ENCODE results near the gene ITGB7.

GRCh38 chr12:53161119-53161911 lies 45.7 kb downstream of the ITGB7 start:
- TF ChIP-seq TAF1 (IDR thresholded peaks at IDR 0.05; ENCODE audit: borderline replicate concordance, insufficient read depth, low read length) (no peak), POLR2AphosphoS5 (IDR thresholded peaks at IDR 0.05; ENCODE audit: low read depth, low read length) (no peak), SIN3A (IDR thresholded peaks at IDR 0.05; ENCODE audit: borderline replicate concordance, insufficient read depth, low read length) (no peak), REST (IDR thresholded peaks at IDR 0.05; ENCODE audit: insufficient read depth in 1 of 2, low read depth in 2 of 2, low read length in 2 of 2) (no peak)

Measured in PFSK-1 (cell line).